Measurements from ENCODE around the gene MYBPC3. TPM values are rescaled to one million over a fixed set of nuclear protein-coding genes. Genes with fewer than 3 reads are reported as not detected.

MYBPC3 gene
- total RNA-seq, 1 donor from 2014 or later, result not detected

DNA sequence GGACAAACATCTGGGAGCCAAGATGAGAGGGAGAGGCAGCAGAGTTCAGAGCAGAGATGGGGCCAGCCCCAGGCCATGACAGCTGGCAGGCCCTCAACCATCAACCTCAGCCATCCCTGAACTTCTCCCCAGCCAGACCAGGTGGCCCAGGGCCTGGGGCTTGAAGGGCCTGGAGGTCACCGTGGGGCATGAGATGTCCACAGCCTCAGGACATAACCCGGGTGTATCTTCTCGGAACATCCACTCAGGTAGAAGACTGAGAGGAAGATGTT, 43.5 kb upstream of the MYBPC3 start:
- Mint-ChIP-seq H3K9me3 (ENCODE audit: unreplicated experiment) (no peaks in the 10 kb centered on the region), H3K4me3 (ENCODE audit: unreplicated experiment) (no peak overlapping the region)
- H4K20me1 ChIP-seq (ENCODE audit: insufficient read depth, low read length), result no peaks in the 10 kb centered on the region

GRCh38 chr11:47395223-47396048, 42.9 kb upstream of the MYBPC3 start:
- Mint-ChIP-seq H3K27ac (ENCODE audit: unreplicated experiment) (no peak overlapping the region), H3K4me1 (ENCODE audit: low read depth, unreplicated experiment) (peaks cover 18% of the 10 kb centered on the region), H3K36me3 (ENCODE audit: low read depth, unreplicated experiment) (no peaks in the 10 kb centered on the region), H3K9me3 (ENCODE audit: unreplicated experiment) (no peaks in the 10 kb centered on the region), H3K4me3 (ENCODE audit: unreplicated experiment) (no peak overlapping the region), H3K27me3 (ENCODE audit: low read depth, unreplicated experiment) (no peaks in the 10 kb centered on the region)
- Histone ChIP-seq H3K36me3 (ENCODE audit: insufficient read depth, low read length) (no peaks in the 10 kb centered on the region), H3K9ac (ENCODE audit: low read length) (peak overlapping the region; percentile 31), H3K4me2 (ENCODE audit: low read length) (no peak overlapping the region), H3K27ac (ENCODE audit: low read depth, low read length) (peak overlapping the region; percentile 42), H3K27me3 (ENCODE audit: insufficient read depth, low read length) (no peaks in the 10 kb centered on the region), H3K4me3 (ENCODE audit: insufficient read depth, low read depth, low read length) (no peak overlapping the region), H3K79me2 (ENCODE audit: insufficient read depth, low read length) (no peaks in the 10 kb centered on the region), H4K20me1 (ENCODE audit: insufficient read depth, low read length) (no peaks in the 10 kb centered on the region), H2AFZ (ENCODE audit: low read depth, low read length) (no peak overlapping the region), H3K4me1 (ENCODE audit: insufficient read depth, low read length) (peaks cover 6% of the 10 kb centered on the region), H3K9me3 (ENCODE audit: insufficient read depth, low read depth, low read length) (no peaks in the 10 kb centered on the region)
- DNase-seq (ENCODE audit: low read depth), result no peak
- no peak for TF ChIP-seq EZH2 (IDR thresholded peaks at IDR 0.05; ENCODE audit: insufficient read depth, low read length)
- TF ChIP-seq, protein P1, sequence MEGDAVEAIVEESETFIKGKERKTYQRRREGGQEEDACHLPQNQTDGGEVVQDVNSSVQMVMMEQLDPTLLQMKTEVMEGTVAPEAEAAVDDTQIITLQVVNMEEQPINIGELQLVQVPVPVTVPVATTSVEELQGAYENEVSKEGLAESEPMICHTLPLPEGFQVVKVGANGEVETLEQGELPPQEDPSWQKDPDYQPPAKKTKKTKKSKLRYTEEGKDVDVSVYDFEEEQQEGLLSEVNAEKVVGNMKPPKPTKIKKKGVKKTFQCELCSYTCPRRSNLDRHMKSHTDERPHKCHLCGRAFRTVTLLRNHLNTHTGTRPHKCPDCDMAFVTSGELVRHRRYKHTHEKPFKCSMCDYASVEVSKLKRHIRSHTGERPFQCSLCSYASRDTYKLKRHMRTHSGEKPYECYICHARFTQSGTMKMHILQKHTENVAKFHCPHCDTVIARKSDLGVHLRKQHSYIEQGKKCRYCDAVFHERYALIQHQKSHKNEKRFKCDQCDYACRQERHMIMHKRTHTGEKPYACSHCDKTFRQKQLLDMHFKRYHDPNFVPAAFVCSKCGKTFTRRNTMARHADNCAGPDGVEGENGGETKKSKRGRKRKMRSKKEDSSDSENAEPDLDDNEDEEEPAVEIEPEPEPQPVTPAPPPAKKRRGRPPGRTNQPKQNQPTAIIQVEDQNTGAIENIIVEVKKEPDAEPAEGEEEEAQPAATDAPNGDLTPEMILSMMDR (IDR thresholded peaks at IDR 0.05; ENCODE audit: insufficient read depth, low read depth, low read length), result no peak
- no peak for FAIRE-seq

More for the DNA sequence above, 43.5 kb upstream of the MYBPC3 start:
- FAIRE-seq, result no peak
- no peaks in the 10 kb centered on the region for H3K36me3 Mint-ChIP-seq (ENCODE audit: low read depth, unreplicated experiment)
- Histone ChIP-seq H3K4me1 (ENCODE audit: insufficient read depth, low read length) (peaks cover 6% of the 10 kb centered on the region), H3K27ac (ENCODE audit: low read depth, low read length) (no peak overlapping the region), H3K4me3 (ENCODE audit: insufficient read depth, low read depth, low read length) (no peak overlapping the region), H3K4me2 (ENCODE audit: low read length) (no peak overlapping the region), H2AFZ (ENCODE audit: low read depth, low read length) (no peak overlapping the region), H3K9me3 (ENCODE audit: insufficient read depth, low read depth, low read length) (no peaks in the 10 kb centered on the region), H3K79me2 (ENCODE audit: insufficient read depth, low read length) (no peaks in the 10 kb centered on the region), H3K36me3 (ENCODE audit: insufficient read depth, low read length) (no peaks in the 10 kb centered on the region), H3K27me3 (ENCODE audit: insufficient read depth, low read length) (no peaks in the 10 kb centered on the region), H3K9ac (ENCODE audit: low read length) (no peak overlapping the region)
- no peak for DNase-seq (ENCODE audit: low read depth)
- TF ChIP-seq EZH2 (IDR thresholded peaks at IDR 0.05; ENCODE audit: insufficient read depth, low read length), result no peak
- TF ChIP-seq, protein P1 (IDR thresholded peaks at IDR 0.05; ENCODE audit: insufficient read depth, low read depth, low read length), result no peak
- no peaks in the 10 kb centered on the region for H3K27me3 Mint-ChIP-seq (ENCODE audit: low read depth, unreplicated experiment)
- no peak overlapping the region for H3K27ac Mint-ChIP-seq (ENCODE audit: unreplicated experiment)
- peaks cover 18% of the 10 kb centered on the region for H3K4me1 Mint-ChIP-seq (ENCODE audit: low read depth, unreplicated experiment)
